Activated T-cell treated with anti-CD3 and anti-CD28 coated beads for 48 hours (primary cell): ENCODE results near the gene SPIRE2.

Experiments used
- DNase-seq: peaks from one replicate; pipeline ENCODE4 v3.0.0-alpha.2; 2020; ENCODE audit warnings: low read depth

SPIRE2 gene

DNA sequence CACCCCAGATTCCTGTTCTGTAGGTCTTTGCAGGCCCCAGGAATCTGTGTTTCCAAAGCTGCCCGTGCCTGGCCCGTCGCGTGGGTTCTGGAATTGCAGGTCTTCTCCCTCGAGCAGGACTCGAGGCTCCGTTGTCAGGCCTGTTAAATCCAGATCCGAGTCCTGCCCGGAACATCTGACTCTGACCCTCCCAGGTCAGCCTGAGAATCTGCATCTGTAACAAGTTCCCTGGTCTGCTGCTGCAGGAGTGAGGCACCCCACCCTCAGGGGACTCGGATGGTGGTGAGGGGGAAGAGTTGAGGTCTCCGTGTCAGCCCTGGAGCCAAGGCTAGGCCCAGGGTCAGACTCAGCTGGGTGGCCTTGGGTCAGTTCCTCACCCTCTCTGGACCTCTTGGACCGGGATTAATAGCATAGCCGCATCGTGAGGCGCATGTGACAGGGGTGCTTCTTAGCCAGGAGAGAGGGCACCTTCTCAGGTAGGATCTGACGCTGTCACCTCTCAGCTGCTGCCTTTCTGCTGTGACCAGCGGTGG is 8.8 kb downstream of the SPIRE2 start:
- no peak for DNase-seq

DNA sequence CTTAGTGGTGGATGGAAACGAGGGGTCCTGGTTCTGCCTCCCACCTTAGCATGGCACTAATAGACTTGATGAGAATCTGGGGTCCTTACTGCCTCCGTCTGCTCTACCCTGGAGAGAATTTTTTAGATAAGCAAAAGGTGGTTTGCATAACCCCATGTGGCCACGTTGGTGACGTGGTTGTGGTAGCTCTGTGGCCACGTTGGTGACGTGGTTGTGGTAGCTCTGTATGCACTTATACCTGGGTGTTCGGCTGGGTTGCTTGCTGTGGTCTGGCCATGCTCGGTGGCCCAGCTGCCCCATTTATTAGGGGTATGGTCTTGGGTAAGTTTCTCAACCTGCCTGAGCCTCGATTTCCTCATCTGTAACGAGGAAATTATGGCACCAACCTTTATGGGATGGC is 13.0 kb downstream of the SPIRE2 start:
- DNase-seq, result peak; percentile 46

DNA sequence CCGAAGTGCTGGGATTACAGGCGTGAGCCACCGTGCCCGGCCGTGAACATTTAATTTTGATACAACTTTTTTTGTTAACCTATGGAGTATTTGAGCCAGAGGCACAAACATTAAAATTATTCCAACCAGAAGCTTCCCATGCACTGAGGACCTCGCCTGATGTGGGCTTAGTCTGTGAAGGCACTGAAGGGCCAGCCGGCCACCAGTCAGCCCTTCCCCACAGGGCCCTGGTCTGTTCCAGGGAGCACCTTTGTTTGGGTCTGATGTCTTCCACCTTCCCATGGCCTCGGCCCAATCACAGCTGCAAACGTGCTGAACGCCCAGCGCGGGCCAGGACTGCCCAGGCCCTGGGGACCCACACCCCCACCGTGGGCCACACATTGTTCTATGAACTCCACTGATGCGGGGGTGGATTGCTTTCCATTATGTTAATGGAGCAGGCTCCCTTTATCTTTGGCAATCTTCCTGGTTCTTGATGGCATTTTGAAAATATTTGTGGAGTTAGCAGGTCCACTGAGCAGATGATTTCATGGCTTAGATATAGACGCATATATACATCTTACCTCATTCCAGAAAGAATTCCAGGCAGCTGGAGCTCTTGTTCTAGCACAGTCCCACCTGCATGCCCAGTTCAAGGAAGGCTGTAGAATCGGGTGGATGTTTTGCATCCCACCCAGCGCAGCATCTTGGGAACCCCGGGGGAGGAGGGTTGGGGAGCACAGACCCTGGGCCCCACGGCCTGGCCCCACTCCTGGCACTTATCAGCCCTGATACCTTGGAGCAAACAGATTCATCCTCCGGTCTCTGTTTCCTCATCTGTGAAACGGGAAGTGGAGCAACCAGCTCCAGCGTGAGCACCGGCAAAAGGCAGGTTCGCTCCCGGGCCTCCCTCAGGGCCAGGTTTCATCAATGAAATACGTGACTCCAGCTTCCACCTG is 14.5 kb downstream of the SPIRE2 start:
- no peak for DNase-seq

DNA sequence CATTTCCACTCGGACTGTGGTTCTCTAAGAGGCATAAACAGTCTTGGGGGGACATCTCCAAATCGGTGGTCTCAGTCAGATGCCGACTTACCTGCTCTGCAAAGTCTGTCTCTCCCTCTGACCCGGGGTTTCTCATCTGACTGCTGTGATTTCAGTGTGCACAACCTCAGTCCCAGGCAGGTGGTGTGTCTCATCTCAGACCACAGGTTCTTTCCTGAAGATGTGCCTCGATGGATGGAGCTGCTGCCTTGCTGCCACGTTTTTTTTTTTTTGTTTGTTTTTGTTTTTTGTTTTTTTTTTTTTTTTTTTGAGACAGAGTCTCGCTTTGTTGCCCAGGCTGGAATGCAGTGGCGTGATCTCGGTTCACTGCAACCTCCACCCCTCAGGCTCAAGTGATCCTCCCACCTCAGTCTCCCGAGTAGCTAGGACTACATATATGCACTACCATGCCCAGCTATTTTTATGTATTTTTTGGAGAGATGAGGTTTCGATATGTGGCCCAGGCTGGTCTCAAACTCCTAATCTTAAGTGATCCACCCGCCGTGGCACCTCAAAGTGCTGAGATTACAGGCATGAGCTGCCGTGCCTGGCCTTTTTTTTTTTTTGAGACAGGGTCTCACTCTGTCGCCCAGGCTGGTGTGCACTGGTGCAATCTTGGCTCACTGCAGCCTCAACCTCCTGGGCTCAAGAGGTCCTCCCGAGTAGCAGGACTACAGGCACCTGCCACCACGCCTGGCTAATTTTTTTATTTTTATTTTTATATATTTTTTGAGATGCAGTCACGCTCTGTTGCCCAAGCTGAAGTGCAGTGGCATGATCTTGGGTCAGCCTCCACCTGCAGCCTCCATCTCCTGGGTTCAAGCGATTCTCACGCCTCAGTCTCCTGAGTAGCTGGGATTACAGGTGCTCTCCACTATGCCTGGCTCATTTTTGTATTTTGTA is 15.4 kb downstream of the SPIRE2 start:
- DNase-seq, result no peak

DNA sequence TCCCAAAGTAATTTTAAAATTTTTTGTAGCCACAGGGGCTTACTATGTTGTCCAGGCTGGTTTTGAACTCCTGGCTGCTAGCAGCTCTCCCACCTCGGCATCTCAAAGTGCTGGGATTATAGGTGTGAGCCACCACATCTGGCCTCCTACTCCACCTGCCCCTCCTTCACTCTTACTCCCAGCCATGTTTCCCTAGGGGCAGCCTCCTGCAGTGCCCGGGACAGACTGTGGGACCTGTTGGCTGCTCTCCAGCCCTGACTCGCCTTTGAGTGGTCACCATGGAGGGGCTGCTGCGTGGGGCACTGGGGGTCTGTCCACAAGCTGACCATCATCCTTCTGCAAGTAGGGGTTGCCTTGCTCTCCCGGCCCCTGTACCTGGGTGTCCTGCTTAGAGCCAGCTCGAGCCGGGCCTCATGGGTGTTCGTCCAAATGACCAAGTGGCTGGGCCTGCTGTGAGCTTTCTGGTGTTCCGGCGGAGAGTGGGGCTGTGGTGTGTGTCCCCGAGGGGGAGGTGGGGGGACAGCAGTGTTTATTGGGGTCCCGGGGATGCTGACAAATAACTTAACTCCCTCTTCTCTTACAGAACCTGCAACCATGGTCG is 16.6 kb downstream of the SPIRE2 start:
- DNase-seq, result no peak

DNA sequence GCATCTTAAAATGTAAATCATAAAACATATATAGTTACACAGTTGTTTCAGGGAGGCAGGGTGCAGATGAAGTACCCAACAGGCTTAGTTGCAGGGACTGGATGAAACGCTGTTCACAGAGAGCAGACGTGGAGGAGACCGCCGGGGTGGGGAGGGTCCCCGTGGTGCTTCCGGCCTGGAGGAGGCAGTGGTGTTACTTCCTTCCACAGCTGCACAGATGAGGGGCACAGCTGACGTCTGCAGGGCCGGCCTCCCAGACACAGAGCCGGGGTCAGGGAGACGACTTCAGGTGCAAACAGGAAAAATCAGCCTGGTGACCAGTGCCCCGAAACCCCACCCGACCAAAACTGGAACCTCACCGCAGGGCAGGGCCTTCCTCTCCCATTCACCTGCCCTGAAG is 17.1 kb downstream of the SPIRE2 start:
- DNase-seq, result no peak

DNA sequence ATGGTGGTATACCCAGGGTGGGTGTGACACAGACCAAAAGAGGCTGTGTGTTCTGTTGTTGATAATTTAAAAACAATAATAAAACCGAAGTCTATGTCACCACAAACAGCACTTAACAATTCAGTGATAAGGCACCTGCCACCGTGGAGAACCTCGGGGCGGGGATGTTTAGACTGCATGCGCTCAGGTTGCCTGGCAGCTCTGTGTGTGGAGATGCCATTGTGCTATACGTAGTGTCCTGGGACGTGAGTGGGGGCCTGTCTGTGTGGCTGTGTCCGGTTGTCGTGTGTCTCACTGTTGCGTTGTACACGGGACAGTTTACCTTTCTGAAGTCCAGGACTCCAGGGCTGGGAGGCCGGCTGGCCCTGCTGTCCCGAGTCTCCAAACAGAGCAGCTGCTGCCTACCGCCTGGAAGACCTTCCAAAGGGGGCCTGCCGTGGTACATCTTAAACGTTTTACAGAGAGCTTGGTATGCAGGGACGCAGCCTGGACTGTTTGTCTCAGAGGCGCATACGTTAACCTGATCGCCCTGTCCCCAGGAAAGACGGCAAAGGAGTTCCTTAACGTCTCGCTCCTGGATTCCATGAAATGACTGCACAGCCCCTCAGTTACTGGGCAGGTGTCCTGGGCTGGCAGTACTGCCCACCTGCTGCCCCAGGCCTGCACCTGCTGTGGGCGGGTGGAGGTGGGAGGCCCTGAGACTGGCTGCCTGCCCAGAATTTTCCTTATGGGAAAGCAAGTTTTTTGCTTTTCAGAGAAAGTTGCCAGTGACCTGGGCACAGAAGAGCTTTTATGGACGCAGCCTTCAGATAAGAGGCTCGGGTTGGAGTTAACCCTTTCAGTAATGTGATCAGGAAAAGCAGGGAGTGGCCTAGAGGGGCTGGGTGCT is 19.0 kb downstream of the SPIRE2 start:
- no peak for DNase-seq

DNA sequence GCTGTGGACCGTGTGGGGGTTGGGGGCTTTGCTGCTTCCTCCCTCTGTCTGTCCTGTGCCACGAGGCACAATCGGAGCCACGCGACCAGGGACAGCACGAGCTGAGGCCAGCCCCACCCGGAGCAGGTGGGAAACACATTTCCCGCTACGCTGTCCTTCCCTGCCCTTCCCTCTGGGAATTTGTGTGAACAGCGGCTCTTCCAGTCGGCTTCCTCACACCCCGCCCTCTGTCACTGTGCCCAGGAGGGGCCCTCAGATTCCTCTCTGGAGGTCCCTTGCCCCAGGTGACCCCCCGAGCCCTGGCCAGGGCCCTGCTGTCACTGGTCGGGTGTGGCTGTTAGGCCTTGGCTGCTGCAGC is 19.6 kb downstream of the SPIRE2 start:
- no peak for DNase-seq

DNA sequence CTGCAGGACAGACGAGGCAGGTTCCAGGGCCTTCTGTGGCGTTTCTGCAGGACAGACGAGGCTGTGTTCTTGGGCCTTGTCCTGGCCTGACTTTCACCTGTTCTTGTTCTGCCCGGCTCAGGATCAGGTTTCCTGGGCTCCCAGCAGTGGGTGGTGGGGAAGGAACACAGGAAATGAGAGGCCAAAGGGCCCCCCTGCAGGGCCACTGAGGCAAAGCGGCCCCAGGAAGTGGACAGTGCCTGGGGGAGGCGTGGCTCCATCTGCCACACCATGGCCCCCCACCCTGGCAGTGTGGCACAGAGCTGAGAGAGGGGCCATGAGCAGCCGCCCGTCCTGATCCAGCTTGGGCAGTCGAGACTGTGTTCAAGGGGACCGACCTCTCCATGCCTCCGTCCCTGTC is 20.7 kb downstream of the SPIRE2 start:
- no peak for DNase-seq

DNA sequence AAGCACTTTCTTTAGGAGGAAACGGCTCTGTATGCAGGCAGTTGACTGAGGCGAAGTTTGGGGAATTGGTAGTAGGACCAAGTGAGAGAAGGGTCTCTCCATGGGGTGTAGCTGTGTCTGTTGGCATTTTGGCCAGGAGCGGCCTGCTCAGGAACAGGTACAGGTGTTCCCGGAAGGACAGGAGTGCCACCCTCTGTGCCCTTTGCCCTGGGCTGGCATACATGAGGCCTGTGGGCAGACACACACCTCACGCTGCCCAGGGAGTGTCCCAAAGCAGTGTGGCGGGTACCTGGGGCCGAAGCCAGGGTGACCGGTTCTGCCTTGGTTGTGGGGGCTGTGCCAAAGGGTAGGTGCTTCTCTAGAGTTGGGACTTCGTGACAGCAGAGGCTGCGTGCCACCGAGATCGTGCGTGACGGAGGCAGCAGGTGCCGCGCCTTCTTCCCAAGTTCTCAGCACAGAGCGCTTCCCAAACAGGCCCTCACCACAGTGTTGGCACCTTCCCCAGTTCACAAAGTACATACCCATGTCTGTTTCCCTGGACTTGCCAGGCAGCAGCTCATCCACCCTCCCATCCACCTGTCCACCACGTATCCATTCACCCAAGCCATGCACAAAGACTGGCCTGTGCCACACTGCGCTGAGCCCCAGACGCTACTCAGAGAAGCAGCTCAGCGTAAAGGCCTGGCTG is 25.2 kb downstream of the SPIRE2 start:
- DNase-seq, result no peak

DNA sequence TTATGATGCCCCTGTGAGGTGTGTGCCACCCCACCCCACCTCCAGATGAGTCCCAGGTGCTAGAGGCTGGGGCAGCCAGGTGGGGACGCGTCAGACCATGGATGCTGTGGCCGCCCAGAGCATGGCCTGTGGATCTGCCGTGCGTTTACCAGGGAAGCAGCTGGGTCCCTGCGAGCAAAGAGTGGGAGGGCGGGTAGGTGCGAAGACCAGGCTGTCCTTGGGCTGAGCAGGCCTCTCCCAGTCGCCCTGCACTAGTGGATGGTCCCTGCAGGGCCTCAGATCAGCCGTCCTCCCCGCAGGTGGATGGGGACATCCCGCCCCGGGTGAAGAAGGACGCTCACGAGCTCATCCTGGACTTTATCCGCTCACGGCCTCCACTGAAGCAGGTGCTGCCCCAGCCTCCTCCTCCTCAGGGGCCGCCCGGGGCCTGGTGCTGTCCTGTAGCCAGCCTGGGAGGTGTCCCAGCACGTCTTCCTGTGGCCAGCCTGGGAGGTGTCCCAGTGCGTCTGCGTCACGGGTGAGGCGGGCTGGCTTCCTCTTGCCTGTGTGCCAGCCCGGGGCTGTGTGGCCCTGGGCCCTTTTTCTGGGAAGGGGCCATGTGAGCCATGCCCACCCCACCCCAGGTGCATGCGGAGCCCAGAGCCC is 27.1 kb downstream of the SPIRE2 start:
- no peak for DNase-seq

DNA sequence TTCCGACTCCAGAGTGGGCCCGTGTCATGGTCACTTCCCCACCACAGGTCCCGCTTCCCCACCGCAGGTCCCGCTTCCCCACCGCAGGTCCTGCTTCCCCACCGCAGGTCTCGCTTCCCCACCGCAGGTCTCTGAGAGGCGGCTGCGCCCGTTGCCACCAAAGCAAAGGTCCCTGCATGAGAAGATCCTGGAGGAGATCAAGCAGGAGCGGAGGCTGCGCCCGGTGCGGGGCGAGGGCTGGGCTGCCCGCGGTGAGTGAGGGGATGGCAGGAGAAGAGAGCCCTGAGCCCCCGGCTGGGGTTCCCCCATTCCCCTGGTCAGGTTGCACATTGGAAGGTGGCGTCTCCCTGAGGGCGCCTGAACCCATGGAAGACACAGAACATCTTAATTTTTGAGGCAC is 27.7 kb downstream of the SPIRE2 start:
- DNase-seq, result no peak

DNA sequence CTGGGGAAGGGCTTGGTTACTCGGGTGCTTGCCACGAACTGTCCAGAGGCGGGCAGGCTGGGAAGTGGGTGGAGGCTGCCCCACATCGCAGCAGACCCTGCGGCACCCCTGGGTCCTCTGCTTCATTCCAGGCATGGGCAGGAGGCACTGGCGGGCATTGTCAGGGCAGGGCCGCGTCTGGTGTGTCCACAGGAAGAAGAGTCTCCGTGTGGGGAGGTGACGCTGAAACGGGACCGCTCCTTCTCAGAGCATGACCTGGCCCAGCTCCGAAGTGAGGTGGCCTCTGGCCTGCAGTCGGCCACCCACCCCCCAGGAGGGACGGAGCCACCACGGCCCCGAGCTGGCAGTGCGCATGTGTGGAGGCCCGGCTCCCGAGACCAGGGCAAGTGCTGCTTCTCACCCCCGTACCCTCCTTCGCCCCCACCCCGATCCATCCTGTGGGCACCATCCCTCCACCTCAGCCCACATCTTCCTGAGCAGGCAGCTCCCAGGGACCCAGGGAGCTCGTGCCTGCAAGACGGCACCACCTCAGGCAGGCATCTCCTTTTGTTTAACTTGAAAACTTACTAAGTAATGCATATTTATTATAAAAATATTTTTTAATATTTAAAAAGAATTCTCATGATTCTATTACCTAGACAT is 30.8 kb downstream of the SPIRE2 start:
- no peak for DNase-seq

DNA sequence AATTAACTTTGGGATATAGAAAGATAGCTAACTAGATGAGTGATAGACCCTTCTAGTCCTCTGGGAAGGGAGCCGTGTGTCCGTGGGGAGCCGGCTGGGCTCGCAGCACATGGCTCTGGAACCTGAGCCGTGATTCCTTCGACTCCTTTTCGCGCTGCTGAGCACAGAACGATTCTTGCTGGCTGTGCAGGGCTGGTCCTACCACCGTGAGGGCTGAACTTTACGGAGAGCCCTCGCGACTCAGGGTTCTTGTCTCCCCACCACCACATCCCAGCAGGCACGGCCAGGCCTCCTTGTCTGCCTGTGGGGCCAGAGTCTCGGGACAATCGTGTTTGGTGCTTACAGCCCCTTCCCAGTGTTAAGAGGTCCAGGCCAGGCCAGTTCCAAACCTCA is 31.3 kb downstream of the SPIRE2 start:
- no peak for DNase-seq

DNA sequence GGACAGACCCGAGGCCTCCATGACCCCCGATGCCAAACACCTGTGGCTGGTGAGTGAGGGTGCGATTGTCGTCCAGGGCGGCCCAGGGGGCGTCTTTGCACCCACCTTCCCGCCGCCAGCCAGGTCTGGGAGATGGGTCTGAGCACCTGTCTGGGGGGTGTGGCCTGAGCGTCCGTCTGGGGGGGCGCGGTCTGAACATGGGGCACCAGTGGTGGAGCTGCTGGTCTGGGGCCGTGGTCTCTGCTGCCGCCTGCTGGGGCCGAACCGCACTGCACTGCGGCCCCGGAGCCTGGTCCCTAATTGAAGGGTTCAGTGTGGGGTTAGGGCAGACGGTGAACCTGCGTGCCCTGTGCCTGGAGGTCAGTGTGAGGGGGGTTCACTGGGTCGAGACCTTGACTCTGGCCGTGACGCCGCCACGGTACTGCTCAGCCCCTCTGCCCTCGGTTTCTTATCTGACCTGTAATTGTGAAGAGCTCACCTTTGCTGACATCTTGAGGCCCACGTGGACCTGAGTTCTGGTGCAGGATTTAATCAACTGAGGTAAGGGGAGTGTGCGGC is 32.6 kb downstream of the SPIRE2 start:
- DNase-seq, result peak; percentile 77

DNA sequence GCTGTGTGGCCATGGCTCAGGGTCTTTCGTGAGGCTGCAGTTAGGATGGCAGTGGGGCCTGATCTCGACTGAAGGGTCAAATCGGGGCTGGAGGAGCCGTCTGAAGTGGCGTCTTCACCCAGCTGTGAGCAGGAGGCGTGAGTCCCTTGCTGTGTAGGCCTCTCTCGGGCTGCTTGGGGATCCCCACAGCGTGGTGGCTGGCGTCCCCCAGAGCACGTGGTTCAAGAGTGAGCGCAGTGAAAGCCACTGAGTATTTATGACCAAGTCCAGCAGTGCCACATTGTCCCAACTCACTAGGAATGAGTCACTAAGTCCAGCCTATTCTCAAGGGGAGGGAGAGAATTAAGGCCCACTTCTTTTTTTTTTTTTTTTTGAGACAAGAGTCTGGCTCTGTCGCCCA is 33.4 kb downstream of the SPIRE2 start:
- DNase-seq, result no peak

DNA sequence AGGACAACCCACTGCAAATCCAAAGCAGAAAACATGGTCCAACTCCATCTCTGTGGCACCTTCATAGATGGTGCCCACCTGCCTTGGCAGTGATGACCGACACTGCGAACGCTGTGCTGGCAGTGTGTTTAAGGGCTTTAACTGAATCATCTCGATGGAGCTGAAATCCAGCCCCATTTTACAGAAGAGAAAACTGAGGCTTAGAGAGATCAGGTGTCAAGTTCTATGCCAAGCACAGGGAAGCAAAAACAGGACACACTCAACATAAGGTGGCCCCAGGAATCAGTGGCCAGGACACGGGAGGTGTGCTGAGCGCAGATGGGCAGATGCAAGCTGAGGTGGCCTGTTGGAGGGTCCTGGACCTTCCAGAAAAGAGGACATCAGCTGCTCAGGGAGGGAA is 34.5 kb downstream of the SPIRE2 start:
- no peak for DNase-seq

DNA sequence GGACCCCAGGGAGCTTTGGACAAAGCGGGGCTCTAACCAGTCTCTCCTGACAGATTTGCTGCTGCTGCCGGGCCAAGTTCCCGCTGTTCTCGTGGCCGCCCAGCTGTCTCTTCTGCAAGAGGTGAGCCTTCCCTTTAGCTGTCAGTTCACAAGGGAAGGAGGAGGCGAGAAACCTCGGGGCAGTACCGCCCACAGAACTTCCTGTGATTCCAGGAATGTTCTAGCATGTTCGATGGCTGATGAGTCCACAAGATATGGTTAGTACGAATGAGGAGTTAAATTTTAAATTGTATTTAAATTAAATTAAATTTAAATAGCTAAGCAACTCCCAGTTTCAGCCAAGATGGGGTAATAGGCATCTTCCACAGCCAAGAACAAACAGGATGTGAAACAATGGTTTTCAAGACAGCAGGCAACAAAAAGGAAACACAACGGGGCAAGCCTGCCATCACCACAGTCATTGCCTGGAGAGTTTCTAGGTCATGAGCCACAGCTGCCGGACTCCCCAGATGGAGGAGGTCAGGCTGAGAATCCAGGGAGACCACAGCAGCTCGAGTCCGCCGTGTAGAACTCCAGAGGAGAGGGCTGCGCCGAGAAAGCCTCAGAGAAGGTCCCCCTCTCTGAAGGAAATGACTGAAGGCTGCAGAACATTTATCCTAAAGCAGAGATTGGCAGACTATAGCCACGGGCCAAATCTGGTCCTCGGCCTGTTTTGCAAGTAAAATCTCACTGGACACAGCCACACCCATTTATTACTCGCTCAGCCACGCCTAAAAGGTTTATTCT is 35.7 kb downstream of the SPIRE2 start:
- DNase-seq, result no peak

DNA sequence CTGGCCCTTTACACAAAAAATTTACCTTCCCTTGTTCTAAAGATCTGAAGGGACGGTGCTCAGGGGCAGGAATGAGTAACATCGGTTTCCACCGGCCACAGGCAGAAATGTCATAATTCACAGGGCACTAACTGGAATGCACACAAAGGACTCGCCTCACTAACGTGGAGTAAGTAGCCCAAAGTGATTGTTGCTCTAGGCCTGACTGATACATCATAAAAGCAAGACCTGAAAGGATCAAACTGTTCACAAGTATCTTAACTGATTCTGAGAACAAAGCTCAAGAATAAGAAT is 36.2 kb downstream of the SPIRE2 start:
- no peak for DNase-seq
